Right atrium auricular region (tissue), 2 donors: ENCODE results near the gene EXOSC5. TPM values are rescaled to one million over a fixed set of nuclear protein-coding genes. Genes with fewer than 3 reads are reported as not detected.

Experiments
- DNase-seq: peaks from one replicate; pipeline ENCODE4 v3.0.0-alpha.2; 2019; ENCODE audit warnings: low spot score
- H3K27ac ChIP-seq, 2 donors: fragments of 200-600 bp; sonication (generic); 1 replicate in 1 of 2; 2 replicates in 1 of 2; pipeline ENCODE4 v1.5.1; 2016 to 2019
- H3K27me3 ChIP-seq, 2 donors: fragments of 200-600 bp; sonication (generic); one replicate each; pipeline versions ENCODE4 v1.5.1 to v1.6.0; 2017 to 2019
- H3K36me3 ChIP-seq: fragments of 200-600 bp; sonication (generic); one replicate; pipeline ENCODE4 v1.5.1; 2016
- H3K4me1 ChIP-seq, 2 donors: fragments of 200-600 bp; sonication (generic); one replicate each; pipeline versions ENCODE4 v1.5.1 to v1.6.0; 2017 to 2019
- H3K4me3 ChIP-seq, 2 donors: fragments of 200-600 bp; sonication (generic); 1 replicate in 1 of 2; 2 replicates in 1 of 2; pipeline ENCODE4 v1.5.1; 2017 to 2019; ENCODE audit warnings: mild to moderate bottlenecking in 1 of 2, moderate library complexity in 1 of 2
- H3K9me3 ChIP-seq, 2 donors: fragments of 200-600 bp; sonication (generic); one replicate each; pipeline ENCODE4 v1.5.1; 2019
- total RNA-seq, 2 donors: library from RNA; depleted of rRNA; stranded (reverse); fragments of >200 nt; gene quantifications; one replicate each; pipeline ENCODE4 v1.1.0, GENCODE V29; 2016
- TF ChIP-seq, protein P1 (sequence below), 2 donors: fragments of 200-600 bp; sonication (generic); IDR thresholded peaks; one replicate each; pipeline ENCODE4 v1.5.1; 2019; ENCODE audit warnings: antibody characterized with exemption in 2 of 2

EXOSC5 gene
- total RNA-seq, 2 donors from 2014 or later, result 8.5 to 9.0 TPM

DNA sequence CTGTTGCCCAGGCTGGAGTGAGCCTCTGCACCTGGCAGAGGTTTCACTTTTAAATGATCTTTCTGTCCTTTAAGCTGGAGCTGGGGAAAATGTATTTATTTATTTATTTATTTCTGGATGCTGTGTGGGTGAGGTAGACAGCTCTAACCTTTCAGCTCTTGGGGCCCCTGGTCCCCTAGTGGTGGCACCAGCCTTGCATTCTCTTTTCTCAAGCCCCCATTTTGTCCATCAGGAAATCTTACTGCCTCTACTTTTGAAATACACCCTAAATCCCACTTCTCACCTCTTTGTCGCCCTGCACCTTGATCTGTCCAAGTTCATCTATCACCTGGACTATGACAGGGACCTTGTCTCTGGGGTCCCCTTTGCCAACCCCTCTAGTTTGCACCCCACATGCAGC, 31.1 kb downstream of the EXOSC5 start:
- H3K9me3 ChIP-seq, result no peaks in the 10 kb centered on the region
- TF ChIP-seq, protein P1, sequence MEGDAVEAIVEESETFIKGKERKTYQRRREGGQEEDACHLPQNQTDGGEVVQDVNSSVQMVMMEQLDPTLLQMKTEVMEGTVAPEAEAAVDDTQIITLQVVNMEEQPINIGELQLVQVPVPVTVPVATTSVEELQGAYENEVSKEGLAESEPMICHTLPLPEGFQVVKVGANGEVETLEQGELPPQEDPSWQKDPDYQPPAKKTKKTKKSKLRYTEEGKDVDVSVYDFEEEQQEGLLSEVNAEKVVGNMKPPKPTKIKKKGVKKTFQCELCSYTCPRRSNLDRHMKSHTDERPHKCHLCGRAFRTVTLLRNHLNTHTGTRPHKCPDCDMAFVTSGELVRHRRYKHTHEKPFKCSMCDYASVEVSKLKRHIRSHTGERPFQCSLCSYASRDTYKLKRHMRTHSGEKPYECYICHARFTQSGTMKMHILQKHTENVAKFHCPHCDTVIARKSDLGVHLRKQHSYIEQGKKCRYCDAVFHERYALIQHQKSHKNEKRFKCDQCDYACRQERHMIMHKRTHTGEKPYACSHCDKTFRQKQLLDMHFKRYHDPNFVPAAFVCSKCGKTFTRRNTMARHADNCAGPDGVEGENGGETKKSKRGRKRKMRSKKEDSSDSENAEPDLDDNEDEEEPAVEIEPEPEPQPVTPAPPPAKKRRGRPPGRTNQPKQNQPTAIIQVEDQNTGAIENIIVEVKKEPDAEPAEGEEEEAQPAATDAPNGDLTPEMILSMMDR (IDR thresholded peaks at IDR 0.05), result no peak
- H3K36me3 ChIP-seq, result no peaks in the 10 kb centered on the region
- no peak overlapping the region for H3K27ac ChIP-seq
- no peak overlapping the region for H3K4me3 ChIP-seq
- DNase-seq, result no peak
- H3K27me3 ChIP-seq, result no peaks in the 10 kb centered on the region
- H3K4me1 ChIP-seq, result peaks cover 0 to 20% of the 10 kb centered on the region in 2 donors

DNA sequence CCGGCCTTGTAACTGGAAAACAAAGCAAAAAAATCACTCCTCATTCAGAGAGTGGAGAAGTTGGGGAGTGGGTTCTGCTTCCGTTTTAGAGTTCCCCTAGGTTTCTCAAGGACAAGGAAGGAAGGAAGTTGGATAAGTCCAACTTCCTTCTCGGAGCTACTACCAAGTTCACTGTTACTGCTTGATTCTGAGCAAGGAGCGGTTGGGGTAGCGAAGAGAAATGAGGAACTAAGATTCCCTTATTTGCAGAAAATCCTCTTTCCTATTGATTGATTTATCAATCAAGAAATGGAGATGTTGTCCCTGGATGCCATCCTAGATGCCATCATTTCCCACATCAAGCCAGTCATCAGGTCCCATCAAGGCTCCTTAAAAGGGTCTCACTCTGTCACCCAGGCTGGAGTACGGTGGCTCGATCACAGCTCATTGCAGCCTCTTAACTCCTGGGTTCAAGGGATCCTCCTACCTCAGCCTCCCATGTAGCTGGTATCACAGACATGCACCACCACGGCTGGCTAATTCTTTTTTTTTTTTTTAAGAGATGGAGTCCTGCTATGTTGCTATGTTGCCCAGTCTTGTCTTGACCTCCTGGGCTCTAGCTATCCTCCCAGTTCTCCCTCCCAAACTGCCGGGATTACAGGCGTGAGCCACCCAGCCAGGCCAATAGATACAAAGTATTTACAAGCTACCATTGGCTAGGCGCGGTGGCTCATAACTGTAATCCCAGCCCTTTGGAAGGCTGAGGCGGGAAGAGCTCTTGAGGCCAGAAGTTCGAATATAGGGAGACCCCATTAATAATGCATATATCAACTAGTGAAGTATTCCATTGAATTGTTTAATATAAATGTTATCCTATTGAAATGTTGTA, 32.4 kb downstream of the EXOSC5 start:
- Histone ChIP-seq H3K9me3 (no peaks in the 10 kb centered on the region), H3K36me3 (no peaks in the 10 kb centered on the region), H3K4me3 (peak overlapping the region; percentile 77 to 89), H3K27me3 (no peaks in the 10 kb centered on the region), H3K4me1 (peaks cover 0 to 20% of the 10 kb centered on the region in 2 donors), H3K27ac (peak overlapping the region; percentile 99)
- TF ChIP-seq, protein P1 (IDR thresholded peaks at IDR 0.05), result no peak
- no peak for DNase-seq

DNA sequence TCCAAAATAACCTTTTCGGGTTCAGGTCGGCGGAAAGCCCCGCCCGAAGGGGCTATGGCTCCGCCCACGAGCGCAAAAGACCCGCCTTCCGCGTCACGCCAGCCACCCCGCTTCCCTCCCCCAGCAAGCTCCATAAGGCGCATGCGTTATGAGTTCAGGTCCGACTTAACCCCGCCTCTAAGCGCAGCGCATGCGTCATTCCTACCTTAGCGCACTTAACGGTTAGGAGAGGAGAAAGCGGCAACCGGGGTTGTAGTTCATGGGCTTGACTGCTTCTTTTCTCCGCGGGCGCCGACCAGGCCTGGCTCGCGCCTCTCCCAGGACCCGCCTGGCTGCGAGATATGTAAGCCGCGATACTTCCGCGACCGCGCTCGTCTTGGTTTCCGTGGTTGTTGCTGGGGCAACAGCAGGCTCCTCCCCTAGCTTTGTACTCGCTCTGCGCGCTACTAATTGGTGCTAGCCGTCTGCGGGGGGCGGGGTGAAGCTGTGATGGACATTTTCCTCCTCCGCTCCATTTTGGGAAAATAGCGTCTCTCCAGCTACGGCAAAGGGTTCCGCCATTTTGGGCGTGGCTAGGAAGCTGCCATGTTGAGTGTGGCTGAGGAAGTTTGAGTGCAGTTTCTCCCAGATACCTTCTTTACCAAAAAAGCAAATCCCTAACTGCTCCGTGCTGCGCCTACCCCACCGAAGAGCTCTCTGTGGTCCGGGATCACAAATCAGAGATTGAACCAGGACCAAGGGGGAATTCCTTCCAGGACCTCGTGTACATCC, 33.2 kb downstream of the EXOSC5 start, which contains the start of gene B9D2:
TSS of gene B9D2 (minus strand) at position 397 of the 771 bp plus-strand sequence. CDS start 630 bp downstream, outside the sequence.
- Histone ChIP-seq H3K4me1 (peaks cover 0 to 20% of the 10 kb centered on the region in 2 donors), H3K27me3 (no peaks in the 10 kb centered on the region), H3K9me3 (no peaks in the 10 kb centered on the region), H3K4me3 (peak within 1 kb of the TSS; percentile 77 to 89), H3K36me3 (no peaks in the 10 kb centered on the region), H3K27ac (peak within 1 kb of the TSS; percentile 99)
- TF ChIP-seq, protein P1 (IDR thresholded peaks at IDR 0.05), result no peak
- peak; percentile 98 for DNase-seq

DNA sequence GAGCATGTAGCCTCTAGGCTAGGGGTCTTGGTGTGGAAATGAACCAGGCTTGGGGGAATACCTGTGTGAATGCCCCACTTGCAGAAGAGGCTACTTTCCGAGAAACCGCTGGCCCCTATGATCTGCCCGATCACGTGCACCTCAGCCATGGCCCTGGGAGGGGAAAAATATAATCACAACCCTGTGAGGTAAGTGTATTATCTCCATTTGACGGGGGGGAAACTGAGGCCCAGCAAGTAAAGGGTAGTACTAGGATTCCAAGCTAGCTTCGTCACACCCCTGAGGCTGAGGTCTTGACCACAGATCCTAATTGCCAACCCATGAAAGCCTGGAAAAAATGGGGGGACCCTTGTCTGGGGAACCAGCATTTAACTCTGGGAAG, 33.8 kb downstream of the EXOSC5 start:
- DNase-seq, result no peak
- Histone ChIP-seq H3K4me3 (peak overlapping the region; percentile 77 to 89), H3K27ac (peak overlapping the region; percentile 99), H3K27me3 (no peaks in the 10 kb centered on the region), H3K36me3 (no peaks in the 10 kb centered on the region), H3K4me1 (peaks cover 0 to 20% of the 10 kb centered on the region in 2 donors), H3K9me3 (no peaks in the 10 kb centered on the region)
- TF ChIP-seq, protein P1 (IDR thresholded peaks at IDR 0.05), result no peak

DNA sequence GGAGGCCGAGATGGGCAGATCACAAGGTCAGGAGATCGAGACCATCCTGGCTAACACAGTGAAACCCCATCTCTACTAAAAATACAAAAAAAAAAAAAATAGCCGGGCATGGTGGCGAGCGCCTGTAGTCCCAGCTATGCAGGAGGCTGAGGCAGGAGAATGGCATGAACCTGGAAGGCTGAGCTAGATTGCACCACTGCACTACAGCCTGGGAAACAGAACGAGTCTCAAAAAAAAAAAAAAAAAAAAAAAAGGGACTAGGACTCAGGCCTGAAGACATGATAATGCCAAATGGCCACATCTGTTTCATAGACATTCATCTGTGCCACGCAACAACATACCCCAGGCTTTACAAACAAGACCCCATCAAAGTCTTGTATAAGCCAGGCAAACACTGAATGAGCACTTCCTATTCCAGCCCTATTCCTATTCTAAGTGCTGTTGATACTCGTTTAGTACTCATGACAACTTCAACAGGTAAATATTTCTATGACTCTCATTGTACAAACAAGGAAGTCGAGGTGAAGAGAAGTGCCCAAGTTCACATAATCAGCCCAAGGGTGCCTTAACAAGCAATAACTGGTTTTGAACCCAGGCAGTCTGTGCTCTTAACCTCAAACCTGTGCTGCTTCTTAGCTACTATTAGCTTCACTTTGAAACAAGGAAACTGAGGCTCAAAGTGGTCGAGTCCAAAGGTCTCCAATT, 34.9 kb downstream of the EXOSC5 start:
- TF ChIP-seq, protein P1 (IDR thresholded peaks at IDR 0.05), result no peak
- peaks cover 0 to 14% of the 10 kb centered on the region in 2 donors for H3K4me1 ChIP-seq
- no peak for DNase-seq
- no peaks in the 10 kb centered on the region for H3K27me3 ChIP-seq
- no peak overlapping the region for H3K4me3 ChIP-seq
- H3K27ac ChIP-seq, result no peak overlapping the region
- no peaks in the 10 kb centered on the region for H3K36me3 ChIP-seq
- H3K9me3 ChIP-seq, result no peaks in the 10 kb centered on the region
